Ecto neural progenitor cell (in vitro differentiated cells): Measurements from ENCODE around the gene ENKD1.

ENCODE experiments used
- DNase-seq: peaks from one replicate; pipeline ENCODE4 v3.0.0-alpha.2; 2018; ENCODE audit warnings: low spot score

Gene ENKD1

DNA sequence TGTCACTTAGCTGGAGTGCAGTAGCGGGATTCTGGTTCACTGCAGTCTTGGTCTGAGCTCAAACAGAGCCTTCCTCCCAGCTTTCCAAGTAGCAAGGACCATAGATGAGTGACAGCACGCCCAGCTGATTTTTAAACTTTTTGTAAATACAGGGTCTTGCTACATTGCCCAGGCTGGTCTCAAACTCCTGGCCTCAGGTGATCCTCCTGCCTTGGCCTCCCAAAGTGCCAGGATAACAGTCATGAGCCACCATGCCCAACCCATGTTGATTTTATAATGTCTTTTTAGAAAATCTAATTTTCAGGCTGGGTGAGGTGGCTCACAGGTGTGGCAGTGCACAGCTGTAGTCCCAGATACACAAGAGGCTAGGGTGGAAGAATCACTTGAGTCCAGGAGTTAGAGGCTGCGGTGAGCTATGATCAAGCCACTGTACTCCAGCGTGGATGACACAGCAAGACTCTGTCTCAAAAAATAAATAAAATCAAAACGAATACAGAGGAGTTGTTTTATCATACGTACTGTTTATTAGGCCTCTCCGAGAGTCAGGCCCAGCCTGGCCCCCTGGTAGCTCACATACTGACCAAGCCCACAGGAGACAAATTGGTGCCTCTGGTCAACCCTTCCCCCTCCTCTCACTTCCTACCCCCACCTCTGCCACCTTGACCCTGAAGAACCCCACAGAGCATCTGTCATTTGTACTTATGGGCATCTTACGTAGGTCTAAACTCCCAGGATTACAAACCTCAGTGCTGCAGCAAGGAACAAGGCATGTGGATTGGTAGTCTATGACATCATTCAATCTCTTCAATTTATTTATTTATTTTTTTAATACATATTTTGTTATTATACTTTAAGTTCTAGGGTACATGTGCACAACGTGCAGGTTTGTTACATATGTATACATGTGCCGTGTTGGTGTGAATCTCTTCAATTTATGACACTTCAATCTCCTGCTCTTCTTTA is 13.7 kb upstream of the ENKD1 start:
- no peak for DNase-seq

- DNase-seq = no peak
Measured at GRCh38 chr16:67678354-67679023, 11.9 kb upstream of the ENKD1 start.

- no peak for DNase-seq
Measured at GRCh38 chr16:67677712-67678111, 11.2 kb upstream of the ENKD1 start.

DNA sequence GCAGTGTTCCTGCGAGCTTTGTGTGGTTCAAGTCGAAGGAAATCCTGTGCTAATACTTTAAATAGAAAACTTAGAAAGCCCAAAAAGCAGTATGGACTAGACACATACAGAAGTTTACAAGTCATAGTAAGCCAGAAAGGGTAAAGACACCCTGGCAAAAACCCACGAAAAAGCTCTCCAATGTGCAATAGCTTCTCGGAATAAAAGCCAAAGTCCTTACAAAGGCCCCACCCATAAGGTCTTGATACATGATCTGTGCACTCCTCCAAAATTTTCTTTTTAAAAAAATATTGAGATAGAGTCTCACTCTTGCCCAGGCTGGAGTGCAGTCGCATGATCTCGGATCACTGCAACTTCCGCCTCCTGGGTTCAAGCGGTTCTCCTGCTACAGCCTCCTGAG is 10.4 kb upstream of the ENKD1 start:
- DNase-seq = no peak

GRCh38 chr16:67676516-67676915 is 10.0 kb upstream of the ENKD1 start:
- DNase-seq = no peak

DNA sequence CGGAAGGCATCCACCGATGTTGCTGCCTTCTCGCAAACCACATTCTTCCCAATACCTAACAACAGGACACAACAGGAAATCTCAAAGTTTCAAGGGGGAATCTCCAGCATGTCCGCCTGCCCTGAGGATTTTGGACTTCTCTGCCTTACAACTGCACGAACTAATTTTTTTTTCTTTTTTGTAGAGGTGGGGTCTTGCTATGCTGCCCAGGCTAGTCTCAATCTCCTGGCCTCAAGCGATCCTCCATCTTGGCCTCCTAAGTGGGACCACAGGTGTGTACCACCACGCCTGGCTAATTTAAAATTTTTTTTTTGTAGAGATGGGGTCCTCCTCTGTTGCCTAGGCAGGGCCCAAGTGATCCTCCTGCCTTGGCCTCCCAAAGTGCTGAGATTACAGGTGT is 9.4 kb upstream of the ENKD1 start:
- DNase-seq = no peak

- no peak for DNase-seq
Measured at GRCh38 chr16:67675579-67675935, 9.0 kb upstream of the ENKD1 start.

DNA sequence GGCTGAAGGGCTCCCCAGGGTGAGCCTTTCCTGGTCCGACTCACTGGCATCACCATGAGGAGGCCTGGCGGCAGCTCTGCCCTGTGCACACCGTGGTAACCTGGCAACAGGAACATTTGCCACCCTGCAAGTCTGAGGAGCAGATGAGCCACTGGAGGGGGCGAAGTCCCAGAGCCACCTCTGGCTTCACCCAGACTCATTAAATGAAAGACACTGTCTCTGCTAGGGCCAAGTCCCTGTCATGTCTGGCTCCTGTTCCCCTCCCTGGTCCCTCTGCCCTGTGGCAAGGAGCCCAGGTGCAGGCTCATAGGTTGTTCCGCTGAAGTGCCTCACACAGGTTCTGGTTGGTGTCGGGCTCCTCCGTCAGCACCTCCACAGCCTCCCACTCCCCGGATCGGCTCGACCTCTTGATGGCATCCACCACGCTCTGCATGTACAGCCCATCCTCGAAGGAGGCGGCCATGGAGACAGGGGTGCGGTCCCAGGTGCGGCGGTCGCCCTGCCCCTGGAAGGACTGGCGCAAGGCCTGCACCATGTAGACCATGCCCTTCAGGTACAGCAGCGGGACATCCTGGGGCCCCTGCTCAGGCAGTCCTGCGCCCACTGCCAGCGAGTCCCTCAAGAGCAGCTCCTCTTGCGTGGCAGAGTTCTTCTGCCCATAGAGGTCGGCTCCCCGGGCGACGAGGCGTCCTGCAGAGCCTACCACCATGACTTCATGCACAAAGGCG is 8.5 kb upstream of the ENKD1 start:
- DNase-seq = no peak

GRCh38 chr16:67673712-67674580 is 7.4 kb upstream of the ENKD1 start:
- no peak for DNase-seq

DNA sequence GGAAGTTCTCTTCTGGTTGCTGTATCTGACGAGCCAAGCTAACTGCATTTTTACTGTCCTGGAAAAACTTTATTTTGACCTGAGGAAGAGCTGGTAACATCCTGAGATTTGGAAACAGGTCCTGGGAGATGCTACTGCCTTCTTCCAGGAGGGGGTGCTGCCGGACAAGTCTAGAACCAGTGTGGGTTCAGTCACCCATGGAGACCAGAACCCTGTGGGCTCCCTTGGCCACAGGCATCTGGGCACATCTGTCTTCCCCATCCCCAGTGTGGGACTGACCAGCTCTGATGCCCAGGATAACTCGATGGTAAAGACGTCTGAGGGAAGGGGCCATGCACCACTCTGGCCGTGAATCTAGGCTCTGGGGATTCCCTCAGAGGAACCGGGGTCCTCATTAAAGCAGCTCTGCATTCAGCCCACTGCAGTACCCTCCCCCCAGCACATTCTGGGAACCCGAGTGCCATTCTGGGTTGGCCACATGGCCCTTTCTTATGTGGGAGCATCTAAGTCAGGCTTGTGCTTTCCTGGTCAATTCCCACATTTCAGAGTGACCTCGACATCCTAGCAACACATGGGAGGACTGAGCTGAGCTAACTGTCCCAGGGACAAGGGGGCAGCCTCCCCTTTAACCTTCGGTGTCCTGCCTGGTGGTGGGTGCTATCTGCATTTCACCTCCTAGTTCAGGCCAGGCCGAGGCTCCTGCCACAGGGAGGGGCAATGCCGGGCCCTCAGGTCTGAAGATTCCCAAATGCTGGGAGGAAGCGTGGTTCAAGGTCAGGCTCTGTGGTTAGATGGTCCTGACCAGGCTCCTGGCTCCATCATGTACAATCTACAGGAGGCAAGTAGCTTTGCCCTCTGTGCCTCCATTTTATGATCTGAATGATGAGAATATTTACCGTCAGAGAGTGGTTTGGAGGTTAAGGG is 6.5 kb upstream of the ENKD1 start:
- DNase-seq = no peak

GRCh38 chr16:67672306-67672705 is 5.8 kb upstream of the ENKD1 start:
- no peak for DNase-seq

DNA sequence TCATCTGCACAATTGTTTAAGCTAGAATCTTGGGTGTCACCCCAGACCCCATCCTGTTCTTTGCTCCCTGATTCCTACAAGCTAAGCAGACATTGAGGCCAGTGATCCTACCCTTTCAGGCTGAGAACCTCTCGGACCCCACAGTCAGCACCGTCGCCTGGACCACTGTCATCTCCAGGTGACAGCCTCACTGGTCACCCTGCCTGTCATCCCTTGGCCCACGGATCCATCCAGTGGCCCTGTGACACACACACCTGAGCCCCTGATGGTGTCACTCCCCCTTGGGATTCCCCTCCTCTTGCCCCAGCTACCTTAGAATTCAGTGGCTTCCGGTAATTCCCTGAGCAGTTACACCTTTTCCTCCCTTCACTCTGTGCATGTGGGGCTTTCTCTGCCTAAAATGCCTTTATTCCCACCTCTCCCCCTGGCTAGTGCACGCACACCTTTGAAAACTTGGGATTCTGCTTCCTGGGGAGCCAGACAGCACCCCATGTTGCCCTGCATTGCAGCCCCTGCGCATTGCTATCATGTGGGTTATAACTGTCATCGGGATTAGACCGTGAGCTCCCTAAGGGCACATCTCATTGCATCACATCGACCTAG is 3.0 kb upstream of the ENKD1 start:
- no peak for DNase-seq

- DNase-seq = no peak
Measured at GRCh38 chr16:67668495-67669157, 2.1 kb upstream of the ENKD1 start.

DNA sequence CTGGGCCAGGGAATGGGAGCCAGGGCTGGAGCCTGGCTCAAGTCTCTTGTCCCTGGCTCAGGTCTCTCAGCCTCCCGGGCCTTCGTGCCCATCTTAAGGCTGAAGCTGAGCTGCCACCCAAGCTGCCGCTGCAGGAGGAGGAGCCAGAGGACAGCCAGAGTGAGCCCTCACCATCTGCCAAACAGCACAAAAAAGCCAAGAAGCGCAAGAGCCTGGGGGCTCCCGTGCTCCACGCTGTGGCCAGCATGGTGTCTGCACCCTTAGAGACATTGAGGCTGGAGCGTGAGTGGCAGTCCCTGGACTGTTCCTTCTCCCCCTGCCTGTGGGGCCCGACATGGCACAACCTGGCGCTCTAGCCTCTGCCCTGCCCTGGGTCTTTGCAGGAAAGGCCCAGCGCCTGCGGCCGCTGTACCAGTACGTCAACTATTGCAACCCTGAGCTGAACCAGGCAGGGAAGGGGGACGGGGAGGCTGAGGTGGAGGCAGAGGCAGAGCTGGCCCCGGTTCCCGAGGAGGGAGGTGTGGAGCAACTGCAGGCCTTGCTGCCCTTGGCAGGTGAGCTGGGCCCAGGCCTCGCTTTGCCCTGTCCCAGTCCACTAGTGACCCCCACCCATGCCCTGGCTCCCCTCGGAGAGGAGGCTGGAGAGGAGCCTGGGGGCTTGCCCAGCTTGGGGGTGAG is 1.4 kb upstream of the ENKD1 start:
- peak; percentile 88 for DNase-seq

GRCh38 chr16:67667453-67667816 is 885 bp upstream of the ENKD1 start:
- no peak for DNase-seq

- peak; percentile 82 for DNase-seq
Measured at GRCh38 chr16:67666032-67666551, 458 bp downstream of the ENKD1 start.

GRCh38 chr16:67665598-67665997 is 952 bp downstream of the ENKD1 start:
- DNase-seq = no peak

GRCh38 chr16:67664871-67665270 is 1.7 kb downstream of the ENKD1 start:
- DNase-seq = no peak

DNA sequence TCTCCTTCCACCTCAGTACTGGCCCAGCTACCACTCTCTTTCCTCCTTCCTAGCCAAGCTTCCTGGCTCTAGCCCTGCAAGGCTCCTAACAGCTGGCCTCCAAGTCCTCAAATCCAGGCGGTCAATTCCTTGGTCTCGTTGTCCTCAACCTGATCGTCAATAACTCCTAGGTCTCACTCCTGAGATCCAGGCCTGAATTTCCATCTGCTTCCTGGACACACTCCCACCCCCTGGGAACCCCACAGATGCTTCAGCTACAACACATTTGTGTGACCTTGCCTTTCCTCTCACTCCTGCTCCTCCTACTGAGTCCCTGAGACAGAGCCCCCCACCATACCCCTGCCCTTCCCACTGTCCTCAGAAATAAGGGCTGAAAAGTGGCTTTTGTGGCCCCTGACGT is 2.3 kb downstream of the ENKD1 start:
- no peak for DNase-seq
